IMR-90 (cell line): ENCODE data around the gene SMYD1. TPM values are rescaled to one million over a fixed set of nuclear protein-coding genes. Genes with fewer than 3 reads are reported as not detected.

ENCODE experiments used
- ATAC-seq: fragments of 200-7000 bp; cut with Tn5 transposase; 2 replicates; pipeline ENCODE4 v1.9.1; 2020; ENCODE audit warnings: low read depth, mild to moderate bottlenecking, moderate library complexity
- BruUV-seq: library from RNA; stranded (reverse); fragments of 400-500 nt; replicated peaks from 2 replicates; lab custom pipeline; 2021; lab: Mats Ljungman, UMichigan
- CTCF ChIA-PET: fragments of 300-600 bp; formaldehyde crosslinking; extraction: SDS; loops from one replicate; lab custom pipeline; 2021; ENCODE audit warnings: antibody characterized with exemption; lab: Yijun Ruan, JAX
- POLR2A ChIA-PET: fragments of 300-600 bp; sonication (Branson Sonifier 250); formaldehyde crosslinking; loops from one replicate; lab custom pipeline; 2022; ENCODE audit warnings: antibody characterized with exemption; ENCODE audit not compliant: unreplicated experiment; lab: Charles Lee
- DNase-seq: peaks from one replicate; pipeline ENCODE4 v3.0.0; 2013
- H2AFZ ChIP-seq: replicated peaks from 2 replicates; pipeline ENCODE3; 2013; ENCODE audit warnings: low read length, mild to moderate bottlenecking; ENCODE audit not compliant: poor library complexity
- H2AK5ac ChIP-seq: 2 replicates; pipeline ENCODE4 v1.6.1; 2013; ENCODE audit warnings: low read depth, low read length, inconsistent platforms
- H2AK9ac ChIP-seq: replicated peaks from 2 replicates; pipeline ENCODE3; 2013; ENCODE audit warnings: mild to moderate bottlenecking, low read depth, low read length, moderate library complexity; ENCODE audit not compliant: poor library complexity
- H2BK120ac ChIP-seq: 2 replicates; pipeline ENCODE4 v1.6.1; 2013; ENCODE audit warnings: low read depth, low read length, inconsistent platforms
- H2BK15ac ChIP-seq: 3 replicates; pipeline ENCODE4 v1.6.1; 2013; ENCODE audit warnings: low read depth, low read length, inconsistent platforms
- H2BK20ac ChIP-seq: 2 replicates; pipeline ENCODE4 v1.6.1; 2013; ENCODE audit warnings: low read depth, mild to moderate bottlenecking, inconsistent platforms, low read length, moderate library complexity
- H2BK5ac ChIP-seq: 2 replicates; pipeline ENCODE4 v1.6.1; 2013; ENCODE audit warnings: mild to moderate bottlenecking, low read depth, low read length, inconsistent platforms; ENCODE audit not compliant: poor library complexity, severe bottlenecking
- H3K14ac ChIP-seq: replicated peaks from 2 replicates; pipeline ENCODE4 v1.6.1; 2013; ENCODE audit warnings: low read depth, low read length, inconsistent platforms
- H3K18ac ChIP-seq: 2 replicates; pipeline ENCODE4 v1.6.1; 2013; ENCODE audit warnings: low read depth, low read length, control low read depth
- H3K23ac ChIP-seq: 2 replicates; pipeline ENCODE4 v1.6.1; 2013; ENCODE audit warnings: low read depth, low read length, inconsistent platforms
- H3K27ac ChIP-seq: 2 replicates; pipeline ENCODE4 v1.5.1; 2013; ENCODE audit warnings: mild to moderate bottlenecking, control low read depth, low read length; ENCODE audit not compliant: insufficient read depth
- H3K27me3 ChIP-seq: 2 replicates; pipeline ENCODE4 v1.6.1; 2013; ENCODE audit warnings: low read length; ENCODE audit not compliant: control insufficient read depth, insufficient read depth
- H3K36me3 ChIP-seq: 2 replicates; pipeline ENCODE4 v1.6.1; 2013; ENCODE audit warnings: low read length, mixed read lengths; ENCODE audit not compliant: control insufficient read depth, insufficient read depth
- H3K4ac ChIP-seq: 2 replicates; pipeline ENCODE4 v1.6.1; 2013; ENCODE audit warnings: low read depth, low read length, inconsistent platforms
- H3K4me1 ChIP-seq: 2 replicates; pipeline ENCODE4 v1.6.1; 2013; ENCODE audit warnings: low read length, mixed read lengths; ENCODE audit not compliant: control insufficient read depth, insufficient read depth
- H3K4me2 ChIP-seq: 2 replicates; pipeline ENCODE4 v1.6.1; 2013; ENCODE audit warnings: low read depth, mild to moderate bottlenecking, control low read depth, low read length, moderate library complexity
- H3K4me3 ChIP-seq: 2 replicates; pipeline ENCODE4 v1.5.1; 2013; ENCODE audit warnings: low read depth, mild to moderate bottlenecking, control low read depth, low read length, moderate library complexity; ENCODE audit not compliant: insufficient read depth
- H3K56ac ChIP-seq: 2 replicates; pipeline ENCODE4 v1.6.1; 2013; ENCODE audit warnings: low read length, inconsistent platforms; ENCODE audit not compliant: insufficient read depth; ENCODE audit errors: extremely low read depth
- H3K79me1 ChIP-seq, 2 experiments: 2 replicates each; pipeline ENCODE4 v1.6.1; 2013; ENCODE audit warnings: low read length in 2 of 2, inconsistent platforms in 1 of 2, low read depth in 1 of 2
- H3K9ac ChIP-seq: 2 replicates; pipeline ENCODE4 v1.6.1; 2013; ENCODE audit warnings: low read depth, low read length, control low read depth
- H3K9me1 ChIP-seq: 2 replicates; pipeline ENCODE4 v1.6.1; 2013; ENCODE audit warnings: low read length, inconsistent platforms; ENCODE audit not compliant: insufficient read depth
- H3K9me3 ChIP-seq: 2 replicates; pipeline ENCODE4 v1.6.1; 2013; ENCODE audit warnings: low read length; ENCODE audit not compliant: control insufficient read depth, insufficient read depth
- H4K20me1 ChIP-seq: 2 replicates; pipeline ENCODE4 v1.6.1; 2013; ENCODE audit warnings: low read length, inconsistent platforms; ENCODE audit not compliant: insufficient read depth
- H4K5ac ChIP-seq: 2 replicates; pipeline ENCODE4 v1.6.1; 2013; ENCODE audit warnings: mild to moderate bottlenecking, low read depth, low read length, control low read depth
- H4K8ac ChIP-seq, 2 experiments: 2 replicates each; pipeline ENCODE4 v1.6.1; 2013; ENCODE audit warnings: low read depth in 2 of 2, low read length in 2 of 2, control low read depth in 1 of 2, inconsistent platforms in 1 of 2
- H4K91ac ChIP-seq: 2 replicates; pipeline ENCODE4 v1.6.1; 2013; ENCODE audit warnings: low read depth, low read length, inconsistent platforms; ENCODE audit not compliant: insufficient read depth
- BHLHE40 ChIP-seq: fragments of 150-350 bp; IDR thresholded peaks from 2 replicates; pipeline ENCODE4 v1.6.1; 2016; ENCODE audit warnings: mild to moderate bottlenecking, low read depth, low read length
- CEBPB ChIP-seq: IDR thresholded peaks from 2 replicates; pipeline ENCODE4 v1.6.1; 2012; ENCODE audit warnings: low read depth, low read length, improper control_type of control experiment
- CHD1 ChIP-seq: IDR thresholded peaks from 2 replicates; pipeline ENCODE4 v1.6.1; 2012; ENCODE audit warnings: low read depth, low read length, improper control_type of control experiment
- FOS ChIP-seq: fragments of 150-350 bp; IDR thresholded peaks from 2 replicates; pipeline ENCODE4 v1.6.1; 2016; ENCODE audit warnings: low read depth, low read length
- MAFK ChIP-seq: IDR thresholded peaks from 2 replicates; pipeline ENCODE4 v1.6.1; 2012; ENCODE audit warnings: low read depth, low read length, improper control_type of control experiment
- MAZ ChIP-seq: IDR thresholded peaks from 2 replicates; pipeline ENCODE4 v1.6.1; 2012; ENCODE audit warnings: low read depth, mild to moderate bottlenecking, low read length, improper control_type of control experiment, moderate library complexity, borderline replicate concordance
- NFE2L2 ChIP-seq: fragments of 150-350 bp; IDR thresholded peaks from 2 replicates; pipeline ENCODE4 v1.6.1; 2016; ENCODE audit warnings: low read depth, mild to moderate bottlenecking, low read length
- POLR2A ChIP-seq: IDR thresholded peaks from 2 replicates; pipeline ENCODE4 v1.6.1; 2012; ENCODE audit warnings: mild to moderate bottlenecking, low read depth, low read length
- RAD21 ChIP-seq: IDR thresholded peaks from 2 replicates; pipeline ENCODE4 v1.6.1; 2012; ENCODE audit warnings: low read length, improper control_type of control experiment
- RCOR1 ChIP-seq: IDR thresholded peaks from 2 replicates; pipeline ENCODE4 v1.6.1; 2012; ENCODE audit warnings: mild to moderate bottlenecking, low read length, improper control_type of control experiment; ENCODE audit not compliant: insufficient replicate concordance
- RFX5 ChIP-seq: IDR thresholded peaks from 2 replicates; pipeline ENCODE4 v1.8.0; 2012; ENCODE audit warnings: low read depth, mild to moderate bottlenecking, low read length, moderate library complexity
- SMC3 ChIP-seq: fragments of 150-350 bp; IDR thresholded peaks from 2 replicates; pipeline ENCODE4 v1.6.1; 2016; ENCODE audit warnings: low read depth, mild to moderate bottlenecking, antibody characterized with exemption, low read length, moderate library complexity
- WGBS, 2 experiments: methylation state at CpG; one replicate each; pipeline versions ENCODE4 v1.1.5 to v1.1.7; 2013; ENCODE audit warnings: missing lambda C conversion rate in 2 of 2; ENCODE audit not compliant: insufficient read length in 1 of 2; ENCODE audit errors: extremely low coverage in 2 of 2; 5-methylcytosine and 5-hydroxymethylcytosine counted together
- dilution Hi-C: fragments of 300-500 bp; cut with HindIII; formaldehyde crosslinking; loops from one replicate; pipeline ENCODE4 v1.14.3; 2018; ENCODE audit warnings: low sequenced_read_pairs; ENCODE audit not compliant: unreplicated experiment
- in situ Hi-C: fragments of 300-500 bp; cut with MboI; formaldehyde crosslinking; loops from 3 replicates; pipeline ENCODE4 v1.14.3; 2019; ENCODE audit warnings: low sequenced_read_pairs, inconsistent platforms, mixed read lengths
- intact Hi-C: fragments of 100-400 bp; cut with micrococcal nuclease; formaldehyde crosslinking; loops from 2 replicates; pipeline ENCODE4 v1.10.0; 2022
- polyA plus RNA-seq, 3 experiments: library from polyadenylated mRNA; depleted of rRNA; stranded (reverse); fragments of >200 nt; gene quantifications; 2 replicates each; pipeline ENCODE4 v1.2.3, GENCODE V29; 2012; ENCODE audit warnings: low replicate concordance in 1 of 3
- total RNA-seq: library from RNA; depleted of rRNA; stranded (reverse); fragments of >200 nt; gene quantifications from 2 replicates; pipeline ENCODE4 v1.2.3, GENCODE V29; 2012
- TF ChIP-seq, protein P1 (sequence below): fragments of 150-350 bp; IDR thresholded peaks from 2 replicates; pipeline ENCODE4 v1.6.1; 2017; ENCODE audit warnings: mild to moderate bottlenecking, antibody characterized with exemption, low read length, low read depth
- TF ChIP-seq, protein P2 (sequence below): conservative IDR thresholded peaks from 2 replicates; pipeline ENCODE4 v1.5.1; 2012; ENCODE audit warnings: mild to moderate bottlenecking, low read depth, low read length, improper control_type of control experiment
- TF ChIP-seq, protein P3 (sequence below): fragments of 150-350 bp; IDR thresholded peaks from 2 replicates; pipeline ENCODE4 v1.6.1; 2016; ENCODE audit warnings: low read depth, mild to moderate bottlenecking, low read length, moderate library complexity, borderline replicate concordance

Gene SMYD1
- total and polyA plus RNA-seq, 2 of the 4 experiments (the other 2 are of a cell fraction) = not detected

DNA sequence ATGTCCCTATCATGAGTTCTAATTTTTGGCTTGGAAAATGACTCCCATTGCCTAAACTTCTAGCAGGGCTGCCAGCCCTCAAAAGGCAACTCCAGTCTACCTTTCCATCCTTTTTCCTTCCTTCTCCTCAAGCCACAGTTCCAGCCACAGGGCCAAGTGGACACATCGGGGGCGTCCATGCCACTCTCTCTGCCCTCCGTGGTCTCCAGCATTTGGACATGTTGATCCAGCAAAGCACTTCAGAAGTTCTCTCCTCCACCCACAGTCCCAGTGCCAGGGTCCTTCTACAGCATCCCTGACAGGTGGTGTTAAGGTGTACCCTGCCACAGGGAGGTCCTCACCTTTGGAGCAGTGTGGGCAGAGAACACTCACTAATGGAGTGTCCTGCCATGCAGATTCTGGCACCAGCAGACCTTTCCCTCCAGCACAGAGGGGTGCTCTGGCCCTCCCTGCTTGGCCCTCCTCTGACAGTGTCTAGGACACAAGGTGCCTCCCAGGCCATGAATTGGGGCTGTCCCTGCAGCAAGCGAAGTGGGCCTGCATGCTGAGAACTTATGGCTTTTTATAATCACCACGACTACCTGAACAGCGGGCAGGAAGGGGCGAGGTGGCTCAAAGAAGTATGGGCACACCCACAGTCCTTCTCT is 61.8 kb downstream of the SMYD1 start:
- Histone ChIP-seq H3K4me2 (no peak overlapping the region), H3K18ac (no peak overlapping the region), H3K79me1 (no peaks in the 10 kb centered on the region), H4K20me1 (no peaks in the 10 kb centered on the region), H3K9ac (no peak overlapping the region), H3K56ac (no peak overlapping the region), H2AFZ (no peak overlapping the region), H3K9me1 (no peaks in the 10 kb centered on the region), H2AK9ac (no peak overlapping the region), H2BK120ac (no peak overlapping the region), H2BK5ac (no peak overlapping the region), H3K4me3 (no peak overlapping the region), H2BK20ac (no peak overlapping the region), H3K9me3 (no peaks in the 10 kb centered on the region), H2AK5ac (no peak overlapping the region), H3K27ac (no peak overlapping the region), H2BK15ac (no peak overlapping the region), H3K4me1 (no peaks in the 10 kb centered on the region), H3K23ac (no peak overlapping the region), H3K27me3 (peaks cover 2% of the 10 kb centered on the region), H3K4ac (no peak overlapping the region), H4K5ac (no peak overlapping the region), H3K14ac (no peak overlapping the region), H4K91ac (no peak overlapping the region), H3K36me3 (no peaks in the 10 kb centered on the region), H4K8ac (no peak overlapping the region)
- TF ChIP-seq RAD21 (no peak), RCOR1 (no peak), FOS (no peak), SMC3 (no peak), MAZ (no peak), NFE2L2 (no peak), CEBPB (no peak), MAFK (no peak), CHD1 (no peak), RFX5 (no peak), POLR2A (no peak), BHLHE40 (no peak)
- TF ChIP-seq, protein P1, sequence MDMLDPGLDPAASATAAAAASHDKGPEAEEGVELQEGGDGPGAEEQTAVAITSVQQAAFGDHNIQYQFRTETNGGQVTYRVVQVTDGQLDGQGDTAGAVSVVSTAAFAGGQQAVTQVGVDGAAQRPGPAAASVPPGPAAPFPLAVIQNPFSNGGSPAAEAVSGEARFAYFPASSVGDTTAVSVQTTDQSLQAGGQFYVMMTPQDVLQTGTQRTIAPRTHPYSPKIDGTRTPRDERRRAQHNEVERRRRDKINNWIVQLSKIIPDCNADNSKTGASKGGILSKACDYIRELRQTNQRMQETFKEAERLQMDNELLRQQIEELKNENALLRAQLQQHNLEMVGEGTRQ = no peak
- TF ChIP-seq, protein P2, sequence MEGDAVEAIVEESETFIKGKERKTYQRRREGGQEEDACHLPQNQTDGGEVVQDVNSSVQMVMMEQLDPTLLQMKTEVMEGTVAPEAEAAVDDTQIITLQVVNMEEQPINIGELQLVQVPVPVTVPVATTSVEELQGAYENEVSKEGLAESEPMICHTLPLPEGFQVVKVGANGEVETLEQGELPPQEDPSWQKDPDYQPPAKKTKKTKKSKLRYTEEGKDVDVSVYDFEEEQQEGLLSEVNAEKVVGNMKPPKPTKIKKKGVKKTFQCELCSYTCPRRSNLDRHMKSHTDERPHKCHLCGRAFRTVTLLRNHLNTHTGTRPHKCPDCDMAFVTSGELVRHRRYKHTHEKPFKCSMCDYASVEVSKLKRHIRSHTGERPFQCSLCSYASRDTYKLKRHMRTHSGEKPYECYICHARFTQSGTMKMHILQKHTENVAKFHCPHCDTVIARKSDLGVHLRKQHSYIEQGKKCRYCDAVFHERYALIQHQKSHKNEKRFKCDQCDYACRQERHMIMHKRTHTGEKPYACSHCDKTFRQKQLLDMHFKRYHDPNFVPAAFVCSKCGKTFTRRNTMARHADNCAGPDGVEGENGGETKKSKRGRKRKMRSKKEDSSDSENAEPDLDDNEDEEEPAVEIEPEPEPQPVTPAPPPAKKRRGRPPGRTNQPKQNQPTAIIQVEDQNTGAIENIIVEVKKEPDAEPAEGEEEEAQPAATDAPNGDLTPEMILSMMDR = no peak
- TF ChIP-seq, protein P3, sequence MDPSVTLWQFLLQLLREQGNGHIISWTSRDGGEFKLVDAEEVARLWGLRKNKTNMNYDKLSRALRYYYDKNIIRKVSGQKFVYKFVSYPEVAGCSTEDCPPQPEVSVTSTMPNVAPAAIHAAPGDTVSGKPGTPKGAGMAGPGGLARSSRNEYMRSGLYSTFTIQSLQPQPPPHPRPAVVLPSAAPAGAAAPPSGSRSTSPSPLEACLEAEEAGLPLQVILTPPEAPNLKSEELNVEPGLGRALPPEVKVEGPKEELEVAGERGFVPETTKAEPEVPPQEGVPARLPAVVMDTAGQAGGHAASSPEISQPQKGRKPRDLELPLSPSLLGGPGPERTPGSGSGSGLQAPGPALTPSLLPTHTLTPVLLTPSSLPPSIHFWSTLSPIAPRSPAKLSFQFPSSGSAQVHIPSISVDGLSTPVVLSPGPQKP = no peak
- POLR2A ChIA-PET = no interaction called here
- in situ Hi-C loops = no loop called here
- dilution Hi-C loops = no loop called here
- no TSS peak for BruUV-seq
- WGBS, 2 experiments = 61% methylated on average over 3 of the region's 7 CpGs; no CpG with 5 or more reads in 1 of the 2 experiments
- intact Hi-C loops = no loop called here
- CTCF ChIA-PET = no interaction called here
- DNase-seq (no peak), ATAC-seq (no peak)
